Stimulated activated CD4-positive, alpha-beta T cell treated with anti-CD3 and anti-CD28 coated beads, Interleukin-4, amount 100 ng/mL, for 24 hours (primary cell): ENCODE data around the gene AAMDC.

Source experiments
- DNase-seq: peaks from one replicate; pipeline ENCODE4 v3.0.0-alpha.2; 2020

The AAMDC gene

GRCh38 chr11:77820565-77821348 is at the start of gene AAMDC, which contains the start of gene RSF1:
AAMDC (plus strand) TSS chr11:77821144; CDS start chr11:77842497, 21,353 bp downstream.
RSF1 (minus strand) TSS chr11:77820722; CDS start chr11:77820714, 8 bp downstream.
- peak; percentile 98 for DNase-seq

GRCh38 chr11:77775936-77776335 is 45.0 kb upstream of the AAMDC start:
- no peak for DNase-seq

- no peak for DNase-seq
Observed at GRCh38 chr11:77776455-77776854, 44.5 kb upstream of the AAMDC start.

- DNase-seq, result no peak
Observed at GRCh38 chr11:77778118-77778517, 42.8 kb upstream of the AAMDC start.

- DNase-seq, result no peak
Observed at GRCh38 chr11:77778549-77778948, 42.4 kb upstream of the AAMDC start.

GRCh38 chr11:77779935-77780334 is 41.0 kb upstream of the AAMDC start:
- DNase-seq, result no peak

- no peak for DNase-seq
Observed at GRCh38 chr11:77783025-77783424, 37.9 kb upstream of the AAMDC start.

GRCh38 chr11:77784572-77784971 is 36.4 kb upstream of the AAMDC start:
- no peak for DNase-seq

- DNase-seq, result no peak
Observed at GRCh38 chr11:77789061-77789730, 31.7 kb upstream of the AAMDC start.

GRCh38 chr11:77789731-77790476 is 31.0 kb upstream of the AAMDC start:
- DNase-seq, result no peak

GRCh38 chr11:77791301-77791700 is 29.6 kb upstream of the AAMDC start:
- no peak for DNase-seq

GRCh38 chr11:77793972-77794371 is 27.0 kb upstream of the AAMDC start:
- no peak for DNase-seq

GRCh38 chr11:77799338-77799737 is 21.6 kb upstream of the AAMDC start:
- DNase-seq, result no peak

- no peak for DNase-seq
Observed at GRCh38 chr11:77800449-77800848, 20.5 kb upstream of the AAMDC start.

- no peak for DNase-seq
Observed at GRCh38 chr11:77801477-77801876, 19.5 kb upstream of the AAMDC start.

- no peak for DNase-seq
Observed at GRCh38 chr11:77806415-77806814, 14.5 kb upstream of the AAMDC start.

GRCh38 chr11:77806993-77807392 is 14.0 kb upstream of the AAMDC start:
- no peak for DNase-seq

GRCh38 chr11:77813256-77813655 is 7.7 kb upstream of the AAMDC start:
- no peak for DNase-seq

GRCh38 chr11:77814848-77815247 is 6.1 kb upstream of the AAMDC start:
- DNase-seq, result no peak

- no peak for DNase-seq
Observed at GRCh38 chr11:77815459-77815858, 5.5 kb upstream of the AAMDC start.

- DNase-seq, result peak; percentile 86
Observed at GRCh38 chr11:77819411-77819920, 1.5 kb upstream of the AAMDC start.

- DNase-seq, result peak; percentile 45
Observed at GRCh38 chr11:77819921-77820564, 901 bp upstream of the AAMDC start.

GRCh38 chr11:77821349-77821851 is 456 bp downstream of the AAMDC start:
- peak; percentile 25 for DNase-seq
